ENCODE data around the gene BTBD2.

- TF ChIP-seq CTCF (conservative IDR thresholded peaks at IDR 0.05; ENCODE audit: low read length), result no peak
- TF ChIP-seq EZH2phosphoT487 (IDR thresholded peaks at IDR 0.05; ENCODE audit: borderline replicate concordance), result no peak
Observed at GRCh38 chr19:2034729-2035589, 19.4 kb upstream of the BTBD2 start.

Measured in Loucy (cell line).